Activated gamma-delta T cell treated with anti-CD3 and anti-CD28 coated beads, Interleukin-2, amount 50 U/mL, for 16 hours (primary cell): ENCODE data around the gene DHRSX.
"Not testable (repeated sequence)": the region's sequence is repeated elsewhere in the genome, so short reads cannot be mapped to it uniquely, and the experiment has no call there.

Experiments
- DNase-seq: peaks from one replicate; pipeline ENCODE4 v3.0.0-alpha.2; 2020; ENCODE audit warnings: low read depth

DHRSX gene

GRCh38 chrX:2425286-2426071, 75.3 kb downstream of the DHRSX start:
- DNase-seq: no peak

GRCh38 chrX:2424317-2424716, 76.5 kb downstream of the DHRSX start:
- no peak for DNase-seq

- no peak for DNase-seq
These were observed 76.9 kb downstream of the DHRSX start for GRCh38 chrX:2423899-2424298.

- no peak for DNase-seq
These were observed 77.5 kb downstream of the DHRSX start for GRCh38 chrX:2423282-2423681.

GRCh38 chrX:2419418-2419817, 81.4 kb downstream of the DHRSX start:
- DNase-seq: not testable (repeated sequence)

- DNase-seq: no peak
These were observed 82.8 kb downstream of the DHRSX start for GRCh38 chrX:2418000-2418399.

GRCh38 chrX:2416851-2417604, 83.7 kb downstream of the DHRSX start:
- DNase-seq: no peak

GRCh38 chrX:2414384-2414783, 86.4 kb downstream of the DHRSX start:
- DNase-seq: no peak

- DNase-seq: no peak
These were observed 86.8 kb downstream of the DHRSX start for GRCh38 chrX:2413969-2414368.

- DNase-seq: no peak
These were observed 88.6 kb downstream of the DHRSX start for GRCh38 chrX:2412131-2412530.

- DNase-seq: no peak
These were observed 90.3 kb downstream of the DHRSX start for GRCh38 chrX:2410279-2411020.

- DNase-seq: no peak
These were observed 91.0 kb downstream of the DHRSX start for GRCh38 chrX:2409796-2410195.

- DNase-seq: no peak
These were observed 91.9 kb downstream of the DHRSX start for GRCh38 chrX:2408856-2409255.

- no peak for DNase-seq
These were observed 93.8 kb downstream of the DHRSX start for GRCh38 chrX:2406891-2407518.

- DNase-seq: no peak
These were observed 96.0 kb downstream of the DHRSX start for GRCh38 chrX:2404776-2405175.

GRCh38 chrX:2402361-2402690, 98.5 kb downstream of the DHRSX start:
- no peak for DNase-seq

GRCh38 chrX:2401590-2402360, 99.0 kb downstream of the DHRSX start:
- DNase-seq: no peak

GRCh38 chrX:2401201-2401589, 99.6 kb downstream of the DHRSX start:
- DNase-seq: no peak

- no peak for DNase-seq
These were observed 102.6 kb downstream of the DHRSX start for GRCh38 chrX:2398064-2398656.

- no peak for DNase-seq
These were observed 103.3 kb downstream of the DHRSX start for GRCh38 chrX:2397229-2398063.
